Right hindlimb (tissue), 1 donor: ENCODE results near the gene USP47.

Source experiments
- DNase-seq: peaks from one replicate; pipeline ENCODE4 v3.0.0-alpha.2; 2018

USP47 gene

GRCh38 chr11:11841723-11842420, at the start of gene USP47:
TSS of gene USP47 (plus strand) at chr11:11841972. CDS start at chr11:11842186, 214 bp downstream.
- peak; percentile 93 for DNase-seq

GRCh38 chr11:11793073-11793472, 48.7 kb upstream of the USP47 start:
- DNase-seq = no peak

GRCh38 chr11:11798586-11799438, 43.0 kb upstream of the USP47 start:
- DNase-seq = peak; percentile 83

- no peak for DNase-seq
Observed at GRCh38 chr11:11805228-11805627, 36.5 kb upstream of the USP47 start.

- DNase-seq = no peak
Observed at GRCh38 chr11:11806074-11806473, 35.7 kb upstream of the USP47 start.

GRCh38 chr11:11806586-11806985, 35.2 kb upstream of the USP47 start:
- DNase-seq = no peak

GRCh38 chr11:11807811-11808782, 33.7 kb upstream of the USP47 start:
- DNase-seq = no peak

- no peak for DNase-seq
Observed at GRCh38 chr11:11808992-11809615, 32.7 kb upstream of the USP47 start.

GRCh38 chr11:11810764-11811726, 30.7 kb upstream of the USP47 start:
- DNase-seq = no peak

- no peak for DNase-seq
Observed at GRCh38 chr11:11813288-11813962, 28.3 kb upstream of the USP47 start.

- no peak for DNase-seq
Observed at GRCh38 chr11:11814614-11815452, 26.9 kb upstream of the USP47 start.

- no peak for DNase-seq
Observed at GRCh38 chr11:11816511-11817314, 25.1 kb upstream of the USP47 start.

GRCh38 chr11:11817957-11818356, 23.8 kb upstream of the USP47 start:
- no peak for DNase-seq

GRCh38 chr11:11818529-11819121, 23.1 kb upstream of the USP47 start:
- DNase-seq = no peak

GRCh38 chr11:11821899-11822298, 19.9 kb upstream of the USP47 start:
- no peak for DNase-seq

GRCh38 chr11:11822946-11823345, 18.8 kb upstream of the USP47 start:
- no peak for DNase-seq

- no peak for DNase-seq
Observed at GRCh38 chr11:11826260-11826659, 15.5 kb upstream of the USP47 start.

GRCh38 chr11:11827272-11827671, 14.5 kb upstream of the USP47 start:
- no peak for DNase-seq
